SIG-M5 treated with dmso at 0.1 percent for 504 hours (cell line): ENCODE data around the gene LYRM2.
A peak's percentile ranks its signal among the peaks of the same experiment; 100 is the strongest.

ENCODE experiments used
- DNase-seq: peaks from one replicate; lab custom pipeline; 2025; ENCODE audit not compliant: unreplicated experiment; lab: John Stamatoyannopoulos, UW

The LYRM2 gene

DNA sequence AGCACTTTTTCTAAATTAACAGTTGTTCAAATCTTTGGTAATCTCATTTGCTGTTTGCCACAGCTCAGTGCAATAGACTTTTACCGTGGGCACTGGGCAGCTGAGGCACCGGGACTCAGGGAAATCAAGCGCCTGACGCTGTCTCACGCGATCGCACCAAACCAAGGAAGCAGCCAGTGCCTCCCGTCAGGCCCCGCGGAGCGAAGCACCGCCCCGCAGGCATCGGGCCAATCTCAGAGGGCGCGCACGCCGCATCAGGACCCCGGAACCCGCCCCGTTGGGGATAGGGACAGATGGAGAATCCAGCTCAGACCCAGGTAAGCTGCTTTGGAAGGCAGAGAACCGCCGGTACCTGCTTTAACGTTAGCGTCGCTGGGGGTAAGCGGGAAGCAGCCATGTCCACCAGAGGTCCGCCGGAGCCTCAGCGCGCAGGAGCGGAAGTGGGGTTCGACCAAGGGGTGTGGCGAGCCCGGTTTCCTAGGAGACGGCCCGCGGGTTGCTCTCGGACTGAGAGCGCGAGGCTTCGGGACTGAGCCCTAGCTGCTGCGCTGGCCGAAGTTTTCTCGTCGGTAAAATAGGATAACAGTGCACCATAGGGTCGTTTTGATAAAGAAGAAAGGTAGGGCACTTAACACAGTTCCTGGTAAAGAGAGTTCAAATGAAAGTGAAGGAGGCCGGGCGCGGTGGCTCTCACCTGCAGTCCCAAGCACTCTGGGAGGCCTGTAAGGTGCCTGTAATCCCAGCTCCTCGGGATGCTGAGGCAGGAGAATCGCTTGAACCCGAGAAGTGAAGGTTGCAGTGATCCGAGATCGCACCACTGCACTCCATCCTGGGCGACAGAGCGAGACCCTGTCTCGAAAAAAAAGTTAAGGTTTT, at the start of gene LYRM2:
Gene LYRM2 (minus strand): TSS at position 428 of the 876 bp plus-strand sequence. CDS start 31 bp downstream, at position 397.
- DNase-seq = peak; percentile 84

- DNase-seq = no peak
Observed at GRCh38 chr6:89688328-89688727, 49.8 kb upstream of the LYRM2 start.

GRCh38 chr6:89685311-89685710, 46.8 kb upstream of the LYRM2 start:
- no peak for DNase-seq

DNA sequence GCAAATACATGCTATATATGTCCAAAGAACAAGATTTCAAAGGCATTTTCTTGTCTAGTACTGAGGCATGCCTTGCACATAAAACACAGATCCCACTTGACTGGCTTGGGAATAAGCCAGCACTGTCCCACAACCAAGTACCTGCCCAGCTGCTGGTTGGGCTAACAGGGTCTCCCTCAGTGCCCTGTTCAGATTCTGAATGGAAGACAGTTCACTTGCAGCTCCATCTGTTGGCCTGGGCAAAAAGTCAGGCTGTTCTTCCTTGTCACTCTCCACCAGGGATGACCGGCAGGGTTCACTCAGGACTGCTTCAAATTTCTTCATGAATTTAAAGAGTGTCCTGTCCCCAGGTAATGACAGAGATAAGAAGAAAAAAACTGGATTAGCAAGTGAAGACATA, 44.4 kb upstream of the LYRM2 start:
- DNase-seq = no peak

DNA sequence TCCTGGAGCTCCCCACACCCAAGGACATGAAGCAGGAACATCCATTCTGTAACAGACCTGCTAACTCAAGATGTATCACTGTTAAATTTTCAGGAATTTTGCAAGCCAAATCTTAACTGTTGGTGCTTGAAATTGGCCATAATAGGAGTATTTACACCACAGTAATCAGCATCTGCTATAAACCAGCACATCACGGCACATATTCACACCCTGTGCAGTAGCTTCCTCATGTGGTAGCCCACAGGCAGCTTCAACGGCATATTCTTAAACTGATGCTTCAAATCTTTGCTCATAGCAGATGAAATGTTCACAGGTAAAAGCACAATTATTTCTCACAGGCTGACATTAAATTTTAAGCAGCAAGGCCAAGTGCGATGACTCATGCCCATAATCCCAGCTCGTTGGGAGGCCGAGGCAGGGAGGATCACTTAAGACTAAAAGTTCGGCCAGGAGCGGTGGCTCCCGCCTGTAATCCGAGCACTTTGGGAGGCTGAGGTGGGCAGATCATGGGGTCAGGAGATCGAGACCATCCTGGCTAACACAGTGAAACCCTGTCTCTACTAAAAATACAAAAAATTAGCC, 43.5 kb upstream of the LYRM2 start:
- no peak for DNase-seq

DNA sequence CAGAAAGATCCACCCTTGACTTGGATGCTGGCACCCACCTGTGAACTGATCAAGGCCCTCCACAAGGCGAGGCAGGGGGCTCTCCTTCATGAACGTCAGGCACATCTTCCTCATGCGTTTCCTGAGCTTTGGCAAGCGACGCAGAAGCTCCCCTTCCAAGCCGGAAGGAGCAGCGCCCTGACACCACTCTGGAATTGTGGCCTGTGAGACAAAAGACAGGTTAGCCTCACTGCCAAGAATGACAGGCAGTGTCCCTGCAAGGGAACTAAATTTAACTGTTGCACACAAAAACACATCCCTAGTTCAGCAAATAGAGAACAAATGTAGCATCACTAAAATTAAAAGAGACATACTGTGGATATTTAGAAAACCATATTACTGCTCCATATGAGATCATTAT, 42.0 kb upstream of the LYRM2 start:
- DNase-seq = no peak

GRCh38 chr6:89680150-89680549, 41.6 kb upstream of the LYRM2 start:
- no peak for DNase-seq

DNA sequence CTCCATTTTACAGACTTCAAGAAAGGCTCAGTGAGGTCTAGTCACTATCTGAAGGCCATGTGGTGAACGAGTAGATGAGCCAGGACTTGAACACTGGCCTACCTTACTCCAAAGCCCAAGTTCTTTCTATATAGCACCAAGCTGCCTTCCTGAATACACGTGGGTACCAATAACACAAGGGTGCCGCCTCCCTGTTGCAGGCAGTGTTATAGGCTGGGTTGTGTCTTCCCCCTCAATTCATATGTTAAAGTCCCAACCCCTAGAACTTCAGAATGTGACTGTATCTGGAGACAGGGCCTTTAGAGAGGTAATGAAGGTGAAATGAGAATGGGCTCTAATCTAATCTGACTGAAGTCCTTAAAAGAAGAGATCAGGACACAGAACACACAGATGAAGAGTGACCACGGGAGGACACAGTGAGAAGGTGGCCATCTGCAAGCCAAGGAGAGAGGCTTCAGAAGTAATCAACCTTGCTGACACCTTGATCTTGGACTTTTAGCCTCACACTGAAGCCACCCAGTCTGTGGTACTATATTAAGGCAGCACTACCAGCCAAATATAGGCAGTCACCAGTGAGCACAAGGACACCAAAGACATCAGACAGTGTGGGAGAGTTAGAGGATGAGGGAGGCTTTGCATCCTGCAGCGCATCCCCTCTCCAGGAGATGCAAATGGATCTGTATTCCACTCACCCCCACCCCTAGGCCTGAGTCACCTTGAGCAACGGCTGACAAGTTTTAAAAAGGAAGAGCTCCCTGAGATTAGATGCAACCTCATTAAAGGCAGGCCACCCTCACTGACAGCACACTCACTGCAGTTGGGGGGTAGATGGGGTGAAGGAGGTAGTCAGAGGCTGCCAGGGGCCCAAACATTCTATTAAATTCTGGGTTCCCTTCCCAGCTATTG, 40.9 kb upstream of the LYRM2 start:
- DNase-seq = no peak

DNA sequence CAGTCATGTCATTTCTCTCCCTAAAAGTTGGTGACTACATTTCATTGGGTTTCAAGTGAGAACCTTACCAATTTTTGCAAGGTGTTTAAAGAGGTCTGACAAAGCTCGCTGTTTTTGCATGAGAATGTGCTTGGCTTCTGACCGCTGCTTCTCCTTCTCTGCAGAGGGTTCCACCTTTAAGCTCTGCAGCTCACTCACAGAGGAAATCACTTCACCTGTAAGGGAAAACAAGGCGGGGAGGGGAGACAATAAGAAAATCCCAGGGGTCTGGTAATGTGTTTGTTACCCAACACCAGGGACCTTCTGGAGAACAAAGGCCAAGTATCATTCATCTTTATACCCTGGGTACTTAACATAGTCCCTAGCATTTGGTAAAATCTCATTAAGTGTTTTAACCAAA, 40.0 kb upstream of the LYRM2 start:
- DNase-seq = no peak

DNA sequence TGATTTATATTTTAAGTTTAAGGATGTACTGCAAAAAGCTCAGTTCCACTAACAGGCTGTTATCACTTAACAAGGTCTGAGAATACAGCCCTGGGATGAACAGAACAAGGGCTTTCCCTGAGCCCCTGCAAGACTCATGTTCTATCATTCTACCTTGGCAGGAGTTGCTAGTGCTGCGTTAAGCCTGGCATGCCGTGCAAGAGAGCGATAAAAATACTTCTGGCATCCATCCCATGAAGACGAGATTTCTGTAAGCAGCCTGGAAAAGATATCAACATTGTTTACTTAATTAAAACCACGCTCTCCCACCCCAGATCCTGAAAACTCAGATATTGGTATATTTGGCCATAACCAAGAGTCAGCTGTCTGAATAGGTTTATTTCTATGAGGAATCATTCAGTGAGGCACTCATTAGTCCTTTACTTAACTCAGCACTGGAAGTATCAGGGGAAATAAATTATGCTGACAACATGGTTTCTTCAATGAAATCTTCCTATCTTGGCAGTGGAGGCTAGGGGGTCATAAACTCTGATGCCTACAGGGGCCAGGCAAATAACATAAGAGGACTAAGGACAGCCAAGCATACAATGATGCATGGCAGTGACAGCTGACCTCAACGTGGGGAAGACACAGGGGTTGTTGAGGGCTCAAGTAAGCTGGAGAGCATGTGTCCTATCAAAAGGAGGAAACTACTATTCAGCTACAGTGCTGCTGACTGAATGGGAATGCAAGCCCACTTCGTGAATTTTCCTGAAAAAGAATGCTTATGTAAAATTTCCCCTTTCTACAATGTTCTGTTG, 37.6 kb upstream of the LYRM2 start:
- no peak for DNase-seq

- no peak for DNase-seq
Observed at GRCh38 chr6:89670935-89671565, 32.5 kb upstream of the LYRM2 start.

DNA sequence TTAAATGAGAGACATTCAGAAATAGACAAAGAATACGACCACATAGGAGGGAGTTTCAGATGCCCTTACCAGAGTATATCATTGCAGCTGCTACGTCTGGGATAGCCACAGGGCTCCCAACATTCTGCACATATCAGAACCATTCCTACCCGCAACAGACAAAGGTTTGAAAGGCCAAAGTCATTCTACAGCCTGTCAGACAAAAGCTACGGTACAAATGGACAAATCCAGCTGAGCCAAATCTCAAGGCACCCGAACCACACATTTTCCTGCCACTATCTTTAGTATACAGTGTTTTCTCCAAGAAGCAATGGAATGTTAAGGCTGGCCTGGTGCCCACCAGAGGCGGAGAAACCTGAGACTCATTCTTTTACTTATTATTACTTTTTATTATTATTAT, 30.5 kb upstream of the LYRM2 start:
- no peak for DNase-seq

GRCh38 chr6:89667872-89668556, 29.5 kb upstream of the LYRM2 start:
- DNase-seq = no peak

DNA sequence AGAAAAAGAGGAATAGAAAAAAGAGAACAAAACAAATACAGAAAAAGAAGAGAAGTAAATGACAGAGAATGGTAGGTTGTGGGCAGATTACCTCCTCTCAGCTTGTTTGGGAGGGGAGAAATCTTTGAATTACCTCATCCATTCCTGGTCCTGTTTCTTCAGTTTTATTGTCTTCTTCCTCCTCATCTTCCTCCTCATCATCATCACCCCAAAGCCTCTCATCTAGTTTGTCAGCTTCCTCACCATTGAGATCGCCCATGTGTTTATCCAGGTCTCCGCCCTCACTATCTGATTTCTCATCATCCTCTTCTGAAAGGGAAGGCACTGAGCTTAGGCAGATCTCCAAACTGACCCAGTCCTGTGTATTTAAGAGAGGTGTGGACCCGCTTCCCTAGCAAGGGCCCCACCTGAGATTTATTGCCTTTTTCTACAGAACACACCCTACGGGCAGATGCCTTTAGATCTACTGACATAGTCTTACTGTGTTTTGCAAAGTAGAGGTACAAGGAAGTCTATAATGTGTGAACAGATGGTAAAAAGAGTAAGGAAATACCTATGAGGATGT, 24.2 kb upstream of the LYRM2 start:
- no peak for DNase-seq

DNA sequence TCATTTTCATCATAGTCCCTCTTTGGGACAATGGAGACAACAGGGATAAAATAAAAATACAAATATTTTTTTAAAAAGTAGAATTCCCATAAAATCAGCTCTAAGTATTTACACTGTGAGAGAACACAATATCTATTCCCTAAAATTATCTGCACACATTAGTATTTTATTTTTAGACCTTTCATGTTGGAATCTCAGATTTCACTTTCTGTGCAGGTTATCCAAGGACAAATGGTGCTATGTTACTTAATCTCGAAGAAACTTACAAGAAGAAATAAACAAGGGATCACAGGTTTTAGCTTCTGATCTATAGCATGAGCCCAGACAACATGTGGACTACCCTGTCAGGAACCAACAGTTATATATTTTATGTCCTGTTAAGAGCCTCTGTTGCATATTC, 23.0 kb upstream of the LYRM2 start:
- no peak for DNase-seq

GRCh38 chr6:89660981-89661380, 22.4 kb upstream of the LYRM2 start:
- DNase-seq = no peak

- peak; percentile 19 for DNase-seq
Observed at GRCh38 chr6:89657445-89658158, 19.1 kb upstream of the LYRM2 start.

- no peak for DNase-seq
Observed at GRCh38 chr6:89655122-89655521, 16.6 kb upstream of the LYRM2 start.

GRCh38 chr6:89650579-89650978, 12.0 kb upstream of the LYRM2 start:
- DNase-seq = no peak
